Stimulated activated CD8-positive, alpha-beta memory T cell treated with anti-CD3 and anti-CD28 coated beads, Interleukin-7, amount 100 ng/mL, for 24 hours (primary cell): ENCODE data around the gene PRDM12.

Source experiments
- DNase-seq: peaks from one replicate; pipeline ENCODE4 v3.0.0-alpha.2; 2020; ENCODE audit warnings: low read depth

Gene PRDM12

GRCh38 chr9:130635721-130636647, 28.4 kb upstream of the PRDM12 start:
- DNase-seq = no peak

GRCh38 chr9:130636648-130637020, 27.8 kb upstream of the PRDM12 start:
- no peak for DNase-seq

- no peak for DNase-seq
Observed at GRCh38 chr9:130638284-130639123, 25.9 kb upstream of the PRDM12 start.

- DNase-seq = no peak
Observed at GRCh38 chr9:130639124-130639765, 25.1 kb upstream of the PRDM12 start.

- DNase-seq = no peak
Observed at GRCh38 chr9:130639866-130640555, 24.4 kb upstream of the PRDM12 start.

GRCh38 chr9:130640681-130641080, 23.7 kb upstream of the PRDM12 start:
- no peak for DNase-seq

GRCh38 chr9:130642926-130643325, 21.5 kb upstream of the PRDM12 start:
- no peak for DNase-seq

GRCh38 chr9:130651221-130651620, 13.2 kb upstream of the PRDM12 start:
- DNase-seq = no peak

GRCh38 chr9:130651752-130652151, 12.6 kb upstream of the PRDM12 start:
- no peak for DNase-seq

GRCh38 chr9:130654879-130655278, 9.5 kb upstream of the PRDM12 start:
- no peak for DNase-seq

GRCh38 chr9:130658893-130659698, 5.3 kb upstream of the PRDM12 start:
- no peak for DNase-seq

- no peak for DNase-seq
Observed at GRCh38 chr9:130659699-130660248, 4.6 kb upstream of the PRDM12 start.

GRCh38 chr9:130660326-130660682, 4.1 kb upstream of the PRDM12 start:
- DNase-seq = no peak

GRCh38 chr9:130660683-130661450, 3.5 kb upstream of the PRDM12 start:
- no peak for DNase-seq

GRCh38 chr9:130661451-130662098, 2.8 kb upstream of the PRDM12 start:
- DNase-seq = no peak

GRCh38 chr9:130662099-130662969, 2.1 kb upstream of the PRDM12 start:
- DNase-seq = no peak

- no peak for DNase-seq
Observed at GRCh38 chr9:130662970-130663257, 1.5 kb upstream of the PRDM12 start.

- DNase-seq = no peak
Observed at GRCh38 chr9:130663258-130663976, 977 bp upstream of the PRDM12 start.
